ENCODE data around the gene IGF2BP2. TPM values are rescaled to one million over a fixed set of nuclear protein-coding genes. Genes with fewer than 3 reads are reported as not detected.
"Not testable (repeated sequence)": the region's sequence is repeated elsewhere in the genome, so short reads cannot be mapped to it uniquely, and the experiment has no call there.

The IGF2BP2 gene
- total RNA-seq, 1 donor from 2014 or later = 65.1 TPM

- DNase-seq (ENCODE audit: low read depth) = peak; percentile 38
Observed at GRCh38 chr3:185712337-185712736, 112.5 kb downstream of the IGF2BP2 start.

GRCh38 chr3:185711255-185711870 is 113.5 kb downstream of the IGF2BP2 start:
- DNase-seq (ENCODE audit: low read depth) = no peak

- no peak for DNase-seq (ENCODE audit: low read depth)
Observed at GRCh38 chr3:185709251-185709955, 115.4 kb downstream of the IGF2BP2 start.

GRCh38 chr3:185708392-185708791 is 116.5 kb downstream of the IGF2BP2 start:
- DNase-seq (ENCODE audit: low read depth) = no peak

- no peak for DNase-seq (ENCODE audit: low read depth)
Observed at GRCh38 chr3:185705498-185705897, 119.3 kb downstream of the IGF2BP2 start.

- DNase-seq (ENCODE audit: low read depth) = no peak
Observed at GRCh38 chr3:185702262-185703225, 122.3 kb downstream of the IGF2BP2 start.

GRCh38 chr3:185701611-185702261 is 123.1 kb downstream of the IGF2BP2 start:
- DNase-seq (ENCODE audit: low read depth) = no peak

GRCh38 chr3:185699927-185700326 is 124.9 kb downstream of the IGF2BP2 start:
- DNase-seq (ENCODE audit: low read depth) = no peak

GRCh38 chr3:185697228-185697627 is 127.6 kb downstream of the IGF2BP2 start:
- not testable (repeated sequence) for DNase-seq (ENCODE audit: low read depth)

GRCh38 chr3:185696039-185696438 is 128.8 kb downstream of the IGF2BP2 start:
- no peak for DNase-seq (ENCODE audit: low read depth)

GRCh38 chr3:185693985-185694653 is 130.7 kb downstream of the IGF2BP2 start:
- peak; percentile 51 for DNase-seq (ENCODE audit: low read depth)

GRCh38 chr3:185691622-185692021 is 133.2 kb downstream of the IGF2BP2 start:
- no peak for DNase-seq (ENCODE audit: low read depth)

GRCh38 chr3:185687271-185687878 is 137.5 kb downstream of the IGF2BP2 start:
- DNase-seq (ENCODE audit: low read depth) = no peak

- DNase-seq (ENCODE audit: low read depth) = no peak
Observed at GRCh38 chr3:185685231-185686035, 139.4 kb downstream of the IGF2BP2 start.

GRCh38 chr3:185680231-185680630 is 144.6 kb downstream of the IGF2BP2 start:
- DNase-seq (ENCODE audit: low read depth) = no peak

GRCh38 chr3:185678027-185678426 is 146.8 kb downstream of the IGF2BP2 start:
- no peak for DNase-seq (ENCODE audit: low read depth)

- peak; percentile 76 for DNase-seq (ENCODE audit: low read depth)
Observed at GRCh38 chr3:185677146-185677829, 147.6 kb downstream of the IGF2BP2 start.

GRCh38 chr3:185667574-185667973 is 157.3 kb downstream of the IGF2BP2 start:
- DNase-seq (ENCODE audit: low read depth) = no peak

- DNase-seq (ENCODE audit: low read depth) = no peak
Observed at GRCh38 chr3:185663929-185664328, 160.9 kb downstream of the IGF2BP2 start.
